GM21390 (cell line): ENCODE results near the gene PTGES.

Source experiments
- ATAC-seq: cut with Tn5 transposase; IDR thresholded peaks from one replicate; pipeline ENCODE4 v1.9.1; 2021; ENCODE audit not compliant: unreplicated experiment

The PTGES gene

GRCh38 chr9:129720181-129720864 is 32.5 kb downstream of the PTGES start:
- no peak for ATAC-seq

- no peak for ATAC-seq
Observed at GRCh38 chr9:129719135-129719534, 33.7 kb downstream of the PTGES start.

GRCh38 chr9:129718647-129719046 is 34.2 kb downstream of the PTGES start:
- no peak for ATAC-seq

GRCh38 chr9:129717991-129718390 is 34.9 kb downstream of the PTGES start:
- no peak for ATAC-seq

GRCh38 chr9:129716091-129716490 is 36.8 kb downstream of the PTGES start:
- ATAC-seq: no peak

- no peak for ATAC-seq
Observed at GRCh38 chr9:129714511-129715061, 38.3 kb downstream of the PTGES start.

GRCh38 chr9:129713402-129713679 is 39.5 kb downstream of the PTGES start:
- no peak for ATAC-seq

GRCh38 chr9:129712634-129713401 is 40.0 kb downstream of the PTGES start:
- ATAC-seq: no peak

GRCh38 chr9:129710169-129710453 is 42.7 kb downstream of the PTGES start:
- no peak for ATAC-seq

- no peak for ATAC-seq
Observed at GRCh38 chr9:129709438-129710168, 43.2 kb downstream of the PTGES start.

- ATAC-seq: no peak
Observed at GRCh38 chr9:129708793-129709192, 44.0 kb downstream of the PTGES start.

- no peak for ATAC-seq
Observed at GRCh38 chr9:129704807-129705206, 48.0 kb downstream of the PTGES start.

- ATAC-seq: no peak
Observed at GRCh38 chr9:129703667-129704355, 49.0 kb downstream of the PTGES start.

- ATAC-seq: no peak
Observed at GRCh38 chr9:129702589-129703520, 50.0 kb downstream of the PTGES start.

GRCh38 chr9:129701549-129701948 is 51.3 kb downstream of the PTGES start:
- ATAC-seq: no peak

- no peak for ATAC-seq
Observed at GRCh38 chr9:129701054-129701453, 51.8 kb downstream of the PTGES start.

- ATAC-seq: no peak
Observed at GRCh38 chr9:129698254-129698757, 54.5 kb downstream of the PTGES start.

- ATAC-seq: no peak
Observed at GRCh38 chr9:129697656-129698253, 55.1 kb downstream of the PTGES start.

GRCh38 chr9:129696944-129697655 is 55.7 kb downstream of the PTGES start:
- ATAC-seq: no peak
